Fibroblast of upper back skin (primary cell): Measurements from ENCODE around the gene SLCO2B1.

Source experiments
- DNase-seq: peaks from one replicate; pipeline ENCODE4 v3.0.0-alpha.2; 2013

The SLCO2B1 gene

GRCh38 chr11:75229466-75229865, 78.6 kb downstream of the SLCO2B1 start:
- DNase-seq = no peak

DNA sequence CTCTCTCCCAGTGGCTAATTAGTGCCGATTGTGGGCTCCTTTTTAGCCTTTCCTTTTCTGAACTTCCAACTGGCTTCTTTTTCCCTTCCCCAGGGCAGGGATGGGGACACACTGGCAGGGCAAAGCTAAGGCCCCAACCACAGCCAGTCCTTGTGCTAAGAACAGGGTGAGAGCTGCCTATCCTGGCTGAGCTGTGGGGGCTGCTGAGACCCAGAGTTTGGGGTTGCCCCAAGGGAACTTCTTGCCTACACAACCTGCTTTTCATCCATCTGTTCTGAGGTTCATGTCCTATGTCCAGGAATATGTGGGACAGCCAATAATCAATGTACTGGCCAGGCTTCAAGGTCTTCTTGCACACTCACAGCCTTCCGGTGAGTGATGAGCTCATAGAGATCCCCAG, 79.7 kb downstream of the SLCO2B1 start:
- DNase-seq = no peak

- DNase-seq = peak; percentile 71
Measured at GRCh38 chr11:75233754-75234172, 82.9 kb downstream of the SLCO2B1 start.

GRCh38 chr11:75236062-75236461, 85.2 kb downstream of the SLCO2B1 start:
- peak; percentile 28 for DNase-seq

DNA sequence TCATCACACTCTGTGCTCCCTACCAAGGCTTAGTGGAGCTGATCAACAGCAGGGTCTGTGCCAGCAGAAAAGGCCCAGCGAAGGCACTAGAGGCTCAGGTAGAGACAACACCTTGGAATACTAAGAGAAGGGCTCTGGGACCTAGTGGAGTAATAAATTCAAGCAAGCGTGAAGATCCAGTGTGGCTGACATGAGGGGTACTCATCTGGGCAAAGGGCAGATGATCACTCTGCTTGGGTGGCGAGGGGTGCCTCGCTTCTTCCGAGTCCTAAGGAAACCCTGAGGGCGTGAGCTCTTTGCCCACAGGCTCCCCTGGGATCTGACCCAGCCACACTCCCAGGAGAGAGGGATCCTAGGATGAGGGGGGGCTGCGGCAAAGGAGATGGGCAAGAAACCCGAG, 86.1 kb downstream of the SLCO2B1 start:
- no peak for DNase-seq

- DNase-seq = no peak
Measured at GRCh38 chr11:75238595-75239440, 87.9 kb downstream of the SLCO2B1 start.

DNA sequence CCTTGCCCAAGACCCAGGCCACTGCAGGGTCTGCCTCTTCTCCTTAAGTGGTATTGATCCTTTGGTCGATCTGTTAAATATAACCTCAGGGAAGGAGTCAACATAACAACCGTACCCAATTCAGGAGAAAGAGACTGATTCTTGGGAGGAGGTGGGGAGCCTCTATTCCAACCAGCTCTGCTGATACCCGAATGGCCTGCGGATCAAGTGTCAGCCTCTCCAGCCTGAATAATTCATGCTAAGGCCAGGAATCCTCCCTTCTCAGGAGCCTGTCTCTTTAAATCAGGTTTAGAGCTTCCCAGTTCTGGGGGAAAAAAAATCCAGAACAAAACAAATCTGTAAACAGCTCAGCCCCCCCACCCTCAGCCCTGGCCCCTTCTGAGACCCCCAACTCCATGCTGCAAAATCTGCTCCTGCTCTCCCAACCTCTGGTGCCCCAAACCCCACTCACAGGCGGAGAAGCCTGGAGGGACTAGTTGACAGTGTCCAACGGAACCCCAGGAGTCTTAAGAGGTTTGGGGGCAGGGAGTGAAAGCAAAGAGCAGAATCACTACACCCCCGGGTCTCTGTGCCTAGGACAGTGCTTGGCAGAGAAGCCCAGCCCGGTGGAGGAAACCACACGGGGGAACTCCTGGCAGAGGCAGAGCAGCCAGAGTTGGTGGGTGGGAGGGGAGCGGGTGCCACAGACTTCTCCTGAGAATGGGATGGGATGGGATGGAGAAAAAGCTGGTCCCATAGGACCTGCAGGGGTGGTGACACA, 88.8 kb downstream of the SLCO2B1 start:
- DNase-seq = no peak

DNA sequence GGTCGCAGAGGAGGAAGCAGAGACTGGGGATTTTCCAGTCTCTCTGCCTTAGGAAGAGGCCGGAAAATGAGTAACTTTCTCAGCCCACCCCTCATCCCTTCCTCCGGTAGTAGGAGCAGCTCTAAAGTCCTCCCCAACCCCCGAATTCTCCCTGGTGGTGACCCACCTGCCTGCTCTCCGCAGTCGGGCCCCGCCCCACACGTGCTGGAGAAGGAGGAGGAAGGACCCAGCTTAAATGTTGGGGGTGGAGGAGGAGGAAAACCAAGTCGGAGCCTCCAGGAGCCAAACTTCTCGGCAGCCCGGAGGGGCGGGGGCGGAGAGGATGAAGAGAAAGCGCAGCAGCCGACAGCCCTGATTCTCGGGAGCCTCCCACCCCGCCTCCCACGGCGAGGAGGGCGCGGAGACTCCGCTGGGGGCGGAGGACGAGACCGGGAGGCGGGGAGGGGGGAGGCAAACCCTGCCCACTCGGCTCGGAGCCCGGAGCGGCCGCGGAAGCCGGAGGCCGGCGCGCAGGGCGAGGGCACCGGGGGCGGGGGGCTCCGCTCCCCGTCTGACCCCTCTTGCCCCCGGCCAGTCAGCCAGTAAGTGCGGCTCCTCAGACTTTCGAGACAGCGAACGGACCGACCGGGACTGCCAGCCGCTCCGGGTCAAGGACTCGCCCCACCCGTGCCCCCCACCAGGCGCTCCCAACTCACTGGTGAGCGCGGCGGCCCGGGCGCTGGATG, 89.6 kb downstream of the SLCO2B1 start, which contains the start of gene TPBGL:
TPBGL (plus strand) TSS at position 464 of the 725 bp plus-strand sequence. CDS start 276 bp downstream, outside the sequence.
- peak; percentile 14 for DNase-seq

- DNase-seq = peak; percentile 72
Measured at GRCh38 chr11:75241036-75241905, 90.4 kb downstream of the SLCO2B1 start.

DNA sequence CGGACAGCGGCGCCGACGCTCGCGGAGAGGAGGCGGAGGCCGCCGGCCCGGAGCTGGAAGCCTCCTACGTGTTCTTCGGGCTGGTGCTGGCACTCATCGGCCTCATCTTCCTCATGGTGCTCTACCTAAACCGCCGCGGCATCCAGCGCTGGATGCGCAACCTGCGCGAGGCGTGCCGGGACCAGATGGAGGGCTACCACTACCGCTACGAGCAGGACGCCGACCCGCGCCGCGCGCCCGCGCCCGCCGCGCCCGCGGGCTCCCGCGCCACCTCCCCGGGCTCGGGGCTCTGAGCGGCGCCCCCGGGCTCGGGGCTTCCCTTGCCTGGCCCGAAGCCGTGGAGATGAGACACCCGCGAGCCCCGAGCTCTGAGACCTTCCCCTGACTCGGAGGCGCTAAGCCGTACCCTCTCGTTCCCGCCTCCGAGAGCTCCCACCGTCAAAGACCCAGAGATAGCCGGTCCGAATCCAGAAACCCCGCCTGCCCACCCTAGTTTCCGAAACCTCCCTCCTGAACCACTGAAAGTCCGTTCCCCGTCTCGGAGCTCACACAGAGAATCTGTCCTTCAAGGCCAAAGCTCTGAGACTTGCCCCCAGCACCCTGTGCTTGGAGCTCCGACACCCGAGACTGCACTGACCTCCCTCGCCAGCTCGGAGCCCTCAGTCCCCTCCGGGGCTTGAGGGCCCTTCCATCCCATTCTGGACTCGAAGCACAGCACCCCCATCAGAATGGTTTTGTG, 91.2 kb downstream of the SLCO2B1 start:
- DNase-seq = no peak

DNA sequence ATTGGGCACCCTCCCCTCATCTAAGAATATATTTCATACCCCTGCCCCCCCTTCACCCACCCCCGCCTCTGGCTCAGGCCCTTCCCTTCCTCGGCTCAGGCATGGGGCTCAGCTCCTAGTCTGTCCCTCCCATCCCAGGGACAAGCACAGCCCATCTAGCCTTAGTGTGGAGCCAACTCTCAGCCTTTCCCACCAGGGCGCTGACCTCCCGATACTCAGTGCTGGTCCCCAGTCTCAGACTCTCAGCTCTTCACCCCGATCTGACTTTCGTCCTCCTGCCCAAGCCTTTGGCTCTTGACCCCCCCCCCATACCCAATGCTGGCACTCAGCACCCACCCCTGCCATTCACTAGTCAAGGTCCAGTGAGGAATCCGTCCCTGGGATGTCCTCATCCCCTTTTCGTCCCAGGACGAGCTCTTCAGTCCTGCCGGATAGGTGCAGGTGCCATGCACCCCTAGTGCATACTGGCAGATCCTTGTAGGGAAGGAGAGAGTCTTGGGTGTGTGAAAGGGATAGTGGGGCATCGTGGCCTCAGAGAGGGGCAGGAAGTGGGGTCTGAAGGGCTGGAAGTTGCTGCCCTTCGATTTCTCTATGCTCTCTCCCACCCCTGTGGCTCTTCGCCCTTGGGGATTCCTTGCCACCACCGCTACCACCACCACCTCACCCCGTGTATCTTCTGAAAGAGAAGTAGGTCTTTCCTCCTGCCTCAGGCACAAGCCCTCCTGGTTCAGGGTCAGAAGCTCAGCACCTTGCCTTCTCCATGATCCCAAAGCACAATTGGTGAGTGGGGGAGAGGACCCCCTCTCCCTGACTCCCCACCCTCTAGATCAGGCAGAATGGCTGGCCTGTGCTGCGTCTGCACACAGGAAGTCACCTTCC, 92.1 kb downstream of the SLCO2B1 start:
- DNase-seq = no peak

DNA sequence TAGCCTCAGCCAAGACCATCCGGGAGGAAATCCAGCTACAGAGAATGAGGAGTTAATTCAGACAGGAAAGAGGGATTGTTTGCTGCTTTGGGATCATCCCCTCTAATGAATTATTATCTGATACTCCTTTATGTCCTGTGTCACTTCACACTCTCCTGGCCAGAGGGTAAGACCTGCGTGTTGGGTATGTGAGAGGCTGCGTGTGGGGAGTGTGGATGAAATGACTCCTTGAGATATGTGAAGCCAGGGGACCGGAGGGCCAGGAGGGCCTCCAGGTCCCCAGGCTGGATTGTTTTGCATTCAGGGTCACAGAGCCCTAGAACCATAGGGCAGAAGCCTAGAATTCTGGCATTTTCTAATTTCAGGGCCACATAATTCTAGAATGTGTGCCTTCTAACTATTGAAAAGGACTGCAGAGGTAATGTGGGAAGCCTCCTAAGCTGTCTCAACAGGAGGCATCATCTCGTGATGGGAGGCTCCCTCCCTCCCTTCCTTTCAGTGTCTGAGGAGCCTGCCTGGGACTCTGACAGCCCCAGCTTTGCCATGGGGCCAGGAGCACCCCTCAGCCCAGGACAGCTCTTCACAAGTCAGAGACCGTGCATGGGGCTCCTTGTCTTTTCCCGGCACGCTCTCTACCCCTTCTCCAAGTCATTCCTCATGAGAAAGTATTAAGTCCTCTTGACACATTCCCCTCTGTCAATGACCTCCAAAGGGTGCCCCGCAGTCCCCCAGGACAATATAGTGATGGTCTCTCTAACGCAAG, 93.3 kb downstream of the SLCO2B1 start:
- no peak for DNase-seq

DNA sequence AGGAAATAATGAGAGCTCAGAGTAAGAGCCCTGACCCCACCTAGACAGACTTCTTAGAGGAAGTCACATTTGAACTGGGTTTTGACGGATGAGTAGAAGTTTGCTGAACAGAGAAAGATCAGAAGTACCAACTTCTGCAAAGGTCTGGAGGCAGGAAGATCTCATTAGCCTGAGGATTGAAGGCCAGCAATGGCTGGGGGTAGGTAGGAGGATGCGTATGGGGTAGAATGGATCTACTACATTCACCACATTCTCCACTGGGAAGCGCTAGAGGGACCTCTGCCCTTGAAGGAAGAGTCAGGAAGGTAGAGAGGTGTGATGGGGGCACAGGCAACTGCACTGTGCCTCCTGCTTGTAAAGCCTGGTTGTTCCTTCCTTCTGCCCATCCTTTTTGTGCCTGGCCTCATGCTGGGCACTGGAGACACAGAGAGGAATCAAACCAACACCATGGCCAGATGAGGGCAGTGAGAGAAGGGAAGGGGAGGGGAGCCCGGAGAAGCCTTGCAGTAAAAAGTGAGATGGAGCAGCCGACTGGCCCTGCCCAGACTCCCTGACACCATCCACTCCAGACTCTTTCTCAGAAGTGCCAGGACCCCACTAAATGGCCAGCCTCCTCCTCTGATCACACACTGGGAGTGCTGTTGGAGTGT, 94.6 kb downstream of the SLCO2B1 start:
- no peak for DNase-seq

DNA sequence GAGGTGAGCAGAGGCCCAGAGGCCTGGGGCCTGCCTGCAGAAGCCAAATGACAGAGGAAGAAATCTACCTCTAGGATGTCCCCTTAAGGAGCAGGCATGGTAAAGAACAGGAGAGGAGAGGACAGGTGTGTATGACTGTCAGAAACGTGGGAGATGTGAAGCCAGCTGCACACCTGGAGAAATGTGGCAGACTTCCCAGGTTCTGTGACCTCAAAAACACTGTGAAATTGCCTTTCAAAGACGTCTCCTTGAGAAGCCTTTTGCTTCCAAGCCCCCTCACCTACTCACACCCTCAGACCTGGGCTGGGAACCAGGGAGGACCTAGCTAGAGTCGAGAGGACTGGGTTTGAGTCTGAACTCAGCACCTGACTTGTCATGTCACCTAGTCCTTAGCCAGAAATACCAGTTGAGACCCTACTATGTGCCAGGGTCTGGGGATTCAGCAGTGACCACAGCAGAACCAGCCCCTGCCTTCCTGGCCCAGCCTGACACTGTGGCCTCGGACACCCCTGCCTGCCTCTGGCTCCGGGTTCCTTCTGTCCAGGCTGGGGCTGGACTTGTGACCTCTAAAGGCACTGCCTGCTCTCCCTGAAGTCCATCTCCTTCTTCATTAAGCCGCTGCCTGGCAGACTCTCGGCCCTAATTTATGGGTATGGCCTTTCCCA, 95.2 kb downstream of the SLCO2B1 start:
- no peak for DNase-seq

GRCh38 chr11:75246671-75247350, 95.9 kb downstream of the SLCO2B1 start:
- DNase-seq = no peak

DNA sequence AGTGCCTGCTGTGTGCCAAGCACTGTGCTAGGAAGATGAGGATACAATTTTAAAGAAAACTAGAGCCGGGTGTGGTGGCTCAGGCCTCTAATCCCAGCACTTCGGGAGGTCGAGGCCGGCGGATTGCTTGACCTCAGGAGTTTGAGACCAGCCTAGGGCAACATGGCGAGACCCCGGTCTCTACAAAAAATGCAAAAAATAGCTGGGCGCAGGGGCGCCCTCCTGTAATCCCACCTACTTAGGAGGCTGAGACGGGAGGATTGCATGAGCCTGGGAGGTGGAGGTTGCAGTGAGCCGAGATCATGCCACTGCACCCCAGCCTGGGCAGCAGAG, 98.0 kb downstream of the SLCO2B1 start:
- no peak for DNase-seq

GRCh38 chr11:75249704-75250103, 98.8 kb downstream of the SLCO2B1 start:
- DNase-seq = no peak

DNA sequence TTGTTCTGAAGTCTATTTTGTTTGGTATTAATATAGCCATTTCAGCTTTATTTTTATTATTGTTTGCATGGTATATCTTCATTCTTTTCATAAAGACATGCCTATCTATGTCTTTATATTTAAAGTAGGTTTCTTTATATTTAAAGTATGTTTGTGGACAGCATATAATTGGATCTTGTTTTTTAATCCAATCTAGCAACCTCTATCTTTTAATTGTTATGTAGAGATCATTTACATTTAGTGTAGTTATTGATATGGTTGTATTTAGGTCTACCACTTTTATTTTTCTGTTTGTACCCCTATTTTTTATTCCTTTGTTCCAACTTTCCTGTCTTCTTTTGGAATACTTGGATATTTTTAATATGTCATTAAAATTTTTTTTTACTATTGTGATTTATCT, 103.4 kb downstream of the SLCO2B1 start:
- no peak for DNase-seq
